ENCODE results near the gene S100G.

- TF ChIP-seq RAD21 (conservative IDR thresholded peaks at IDR 0.05 in 1 of 2, IDR thresholded peaks at IDR 0.05 in 1 of 2) (no peak), CTCF (IDR thresholded peaks at IDR 0.05) (no peak), EP300 (IDR thresholded peaks at IDR 0.05) (no peak), MAFK (IDR thresholded peaks at IDR 0.05; ENCODE audit: partially characterized antibody) (no peak), RFX5 (IDR thresholded peaks at IDR 0.05) (no peak), MAX (IDR thresholded peaks at IDR 0.05) (no peak), POLR2A (IDR thresholded peaks at IDR 0.05; ENCODE audit: low read length) (no peak), RARB (CRISPR knock-in tag; IDR thresholded peaks at IDR 0.05) (no peak), MYC (IDR thresholded peaks at IDR 0.05; ENCODE audit: borderline replicate concordance, low read length) (no peak), JUNB (IDR thresholded peaks at IDR 0.05) (no peak), MAZ (IDR thresholded peaks at IDR 0.05; ENCODE audit: borderline replicate concordance, low read depth, low read length) (no peak), BCL3 (IDR thresholded peaks at IDR 0.05) (no peak), E2F6 (IDR thresholded peaks at IDR 0.05; ENCODE audit: borderline replicate concordance, low read depth) (no peak)
These were observed 37.6 kb downstream of the S100G start for GRCh38 chrX:16687514-16687913.
